OCI-M2 (cell line): ENCODE results near the gene TECPR1.
"Not testable (repeated sequence)": the region's sequence is repeated elsewhere in the genome, so short reads cannot be mapped to it uniquely, and the experiment has no call there.

ENCODE experiments used
- DNase-seq: peaks from one replicate; lab custom pipeline; 2025; ENCODE audit not compliant: unreplicated experiment; lab: John Stamatoyannopoulos, UW

Gene TECPR1

DNA sequence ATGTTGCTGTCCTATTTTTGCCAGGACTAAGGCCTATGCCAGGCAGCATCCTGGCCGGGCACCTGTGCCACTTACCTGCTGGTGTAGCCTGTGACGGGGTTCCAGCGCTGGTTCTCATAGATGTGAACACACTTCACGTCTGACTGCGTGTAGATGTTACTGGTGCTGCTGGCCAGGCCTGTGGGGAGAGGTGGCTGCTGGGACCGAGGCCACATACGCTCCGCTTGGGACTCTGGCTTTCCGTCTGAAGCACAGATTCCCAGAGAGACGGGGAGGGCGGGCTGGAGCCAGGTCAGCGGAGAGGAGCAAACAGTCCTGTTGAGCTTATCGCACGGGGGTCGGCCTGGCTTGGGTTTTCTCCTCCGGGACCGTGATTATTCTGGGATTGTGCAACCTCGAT, 24.1 kb downstream of the TECPR1 start:
- no peak for DNase-seq

DNA sequence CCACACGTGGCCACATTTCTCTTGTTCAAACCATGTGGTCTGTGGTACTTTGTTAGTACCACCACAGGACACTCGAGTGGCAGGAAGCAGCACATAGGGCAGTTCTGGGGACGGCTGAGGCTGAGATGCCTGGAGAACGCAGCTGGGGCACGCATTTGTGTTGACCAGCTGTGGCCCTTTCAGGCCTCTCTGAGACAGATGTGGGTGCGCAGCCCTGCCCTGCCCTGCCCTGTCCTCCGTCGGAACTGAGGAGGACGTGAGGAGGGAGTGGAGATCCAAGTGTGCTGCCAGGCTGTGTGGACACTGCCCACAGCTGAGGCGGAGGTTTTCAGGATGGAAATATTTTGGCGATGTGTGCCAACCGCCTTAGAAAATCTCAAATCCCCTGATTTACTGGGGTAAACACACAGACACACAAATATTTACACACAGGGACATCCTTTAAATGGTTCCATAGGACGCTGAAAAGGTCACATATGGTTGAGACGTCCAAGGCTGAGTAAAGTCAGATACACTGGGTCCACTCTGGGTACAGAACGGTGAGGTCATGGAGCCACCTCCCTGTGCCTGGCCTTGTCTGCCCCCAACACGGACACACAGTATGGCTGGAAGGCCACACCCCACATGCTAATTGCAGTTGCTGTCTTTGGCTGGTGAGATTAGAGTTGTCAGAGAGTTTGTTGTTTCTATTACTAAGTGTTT, 26.0 kb downstream of the TECPR1 start:
- no peak for DNase-seq

DNA sequence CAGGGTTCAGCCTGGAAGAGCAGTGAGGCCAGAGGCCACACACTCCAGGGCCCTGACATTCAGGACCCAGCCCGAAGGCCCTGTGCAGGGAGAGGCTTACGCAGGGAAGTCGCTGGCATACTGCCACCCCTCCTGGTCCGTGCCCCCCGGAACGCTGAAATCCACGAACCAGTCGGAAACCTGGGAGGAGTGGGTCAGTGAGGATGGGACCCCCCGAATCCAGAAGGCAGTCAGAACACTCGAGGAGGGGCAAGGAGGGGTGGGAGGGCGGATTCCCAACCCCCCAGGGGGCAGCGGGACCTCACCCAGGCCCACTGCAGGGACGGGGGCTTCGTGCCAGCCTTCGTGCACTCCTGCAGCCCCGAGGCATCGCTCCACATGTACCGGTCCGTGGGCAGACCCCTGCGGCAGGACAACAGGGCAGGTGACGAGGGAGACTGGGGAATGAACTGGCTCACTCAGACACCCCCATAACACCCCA, 27.3 kb downstream of the TECPR1 start:
- no peak for DNase-seq

DNA sequence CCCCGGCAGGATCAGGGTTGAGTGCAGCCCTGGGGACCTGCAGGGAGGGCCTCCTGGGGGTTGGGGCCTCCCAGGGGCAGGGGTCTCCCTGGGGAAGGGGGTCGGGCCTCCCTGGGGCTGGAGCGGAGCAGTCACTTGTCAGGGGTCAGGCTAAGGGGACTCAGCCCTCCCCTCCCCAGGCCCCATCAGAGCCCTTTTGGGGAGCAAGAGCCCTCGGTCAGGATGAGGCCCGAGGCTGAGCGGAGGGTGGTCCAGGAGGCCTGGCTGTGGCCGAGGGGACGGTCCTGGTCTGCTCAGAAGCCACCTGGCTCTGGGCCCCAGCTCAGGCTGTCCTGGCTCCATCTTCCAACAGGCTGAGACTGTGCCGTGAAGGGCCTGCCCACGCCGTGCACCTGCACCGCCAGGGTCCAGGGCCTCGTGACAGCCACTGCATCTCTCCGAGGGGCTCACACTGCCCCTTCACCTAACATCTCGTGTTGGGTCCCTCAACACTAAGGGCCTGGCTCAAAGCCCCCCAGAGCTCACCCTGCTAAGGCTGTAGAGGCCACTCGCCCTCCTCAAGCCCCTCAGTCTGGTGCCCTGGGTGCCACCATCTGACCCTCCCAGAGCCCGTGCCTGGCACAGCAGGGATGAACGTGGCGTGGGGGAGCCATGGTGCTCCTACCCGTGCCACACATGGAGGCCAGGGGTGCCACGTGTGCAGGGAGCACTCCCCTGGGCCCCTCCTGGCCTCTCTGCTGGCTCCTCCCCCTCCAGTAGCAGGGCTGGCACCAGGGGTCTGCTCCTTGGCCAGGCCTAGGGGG, 27.9 kb downstream of the TECPR1 start:
- no peak for DNase-seq

DNA sequence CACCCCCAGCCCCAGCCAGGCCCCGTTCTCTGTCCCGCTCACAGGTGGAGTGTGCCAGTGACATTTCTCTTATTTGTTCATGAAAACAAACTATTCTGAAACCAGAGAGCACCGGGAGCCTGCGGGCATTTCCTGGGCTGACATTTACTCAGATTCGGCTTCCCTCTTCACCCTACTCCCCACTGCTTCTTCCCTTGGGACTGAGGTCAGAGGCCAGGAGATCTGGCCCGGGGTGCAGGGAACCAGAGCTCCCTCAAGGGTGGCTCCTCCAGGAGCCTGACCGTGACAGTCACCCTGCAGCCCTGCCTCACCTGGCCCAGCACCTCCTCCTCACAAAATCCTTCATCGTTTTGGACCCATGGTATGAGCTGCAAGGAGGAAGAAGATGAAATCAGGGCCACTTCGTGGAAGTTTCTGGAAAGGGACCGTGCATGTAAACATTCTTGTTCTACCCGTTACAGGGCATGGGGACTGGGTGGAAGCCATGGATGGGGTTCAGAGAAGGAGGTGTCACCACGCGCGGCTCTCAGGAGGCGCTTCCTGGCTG, 28.6 kb downstream of the TECPR1 start:
- DNase-seq = no peak

- DNase-seq = no peak
Observed at GRCh38 chr7:98222533-98223195, 29.4 kb downstream of the TECPR1 start.

- no peak for DNase-seq
Observed at GRCh38 chr7:98221611-98222532, 30.2 kb downstream of the TECPR1 start.

GRCh38 chr7:98219382-98219781, 32.6 kb downstream of the TECPR1 start:
- DNase-seq = not testable (repeated sequence)

- DNase-seq = no peak
Observed at GRCh38 chr7:98217623-98218582, 34.1 kb downstream of the TECPR1 start.

DNA sequence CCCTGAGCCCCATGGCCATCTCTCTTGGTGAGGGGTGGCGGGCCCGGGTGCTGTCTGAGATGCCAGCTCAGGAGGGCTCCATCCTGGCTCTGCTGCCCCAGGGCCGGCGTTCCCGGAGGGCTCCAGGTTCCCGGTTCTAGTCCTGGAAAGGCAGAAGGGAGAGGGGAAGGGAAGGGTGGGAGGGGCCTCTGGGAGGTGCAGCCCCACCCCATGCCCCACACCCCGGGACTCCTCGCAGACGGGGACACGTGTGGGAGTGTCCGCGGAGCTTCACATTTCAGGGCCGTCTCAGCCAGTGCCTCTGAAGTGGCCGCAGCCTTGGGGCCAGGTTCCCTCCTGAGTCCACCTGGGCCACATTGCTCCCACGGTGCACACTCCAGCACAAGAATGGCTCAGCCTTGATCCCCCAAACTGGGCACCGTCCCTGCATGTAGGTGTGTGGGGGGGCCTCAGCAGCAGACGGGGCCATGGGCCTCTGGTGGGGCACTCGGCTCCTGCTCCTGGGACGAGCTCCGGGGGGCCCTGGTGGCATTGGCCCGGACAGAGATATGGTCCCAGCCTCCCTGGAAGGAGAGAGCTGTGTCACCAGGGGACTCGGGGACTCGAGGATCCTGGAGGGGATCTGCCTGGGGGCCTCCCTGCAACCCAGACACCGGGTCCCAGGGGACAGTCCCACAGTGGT, 35.0 kb downstream of the TECPR1 start:
- DNase-seq = no peak

- DNase-seq = no peak
Observed at GRCh38 chr7:98215561-98216495, 36.2 kb downstream of the TECPR1 start.

GRCh38 chr7:98214811-98215321, 37.2 kb downstream of the TECPR1 start:
- no peak for DNase-seq

GRCh38 chr7:98213888-98214810, 37.9 kb downstream of the TECPR1 start:
- DNase-seq = no peak

DNA sequence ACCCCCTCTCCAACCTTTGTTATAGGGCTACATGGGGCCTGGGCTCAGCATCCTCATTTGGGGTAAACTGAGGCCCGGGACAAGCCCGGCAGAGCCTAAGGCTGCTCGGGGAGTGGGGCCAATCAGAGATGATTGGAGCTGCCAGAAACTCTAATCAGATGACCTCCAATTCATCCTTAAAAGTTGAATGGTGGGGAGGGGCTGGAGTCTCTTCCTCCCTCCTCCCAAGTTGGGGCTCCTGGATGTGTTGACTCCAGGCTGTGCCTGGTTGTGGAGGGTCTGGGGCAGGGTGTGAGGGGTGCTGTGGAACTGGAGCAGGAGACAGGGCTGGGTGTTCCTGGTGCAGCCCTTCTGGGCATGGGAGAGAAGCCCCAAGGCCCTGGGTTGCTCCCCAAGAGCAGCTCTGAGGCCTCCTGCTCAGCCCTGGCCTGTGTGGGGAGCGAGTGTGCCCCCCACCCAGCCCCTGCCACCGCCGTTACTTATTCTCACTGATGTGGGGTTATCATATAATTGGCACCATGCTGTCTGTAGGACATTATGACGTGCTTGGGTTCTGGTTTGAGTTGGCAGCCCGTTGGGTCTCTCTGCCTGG, 38.6 kb downstream of the TECPR1 start:
- DNase-seq = no peak

GRCh38 chr7:98212532-98213041, 39.4 kb downstream of the TECPR1 start:
- DNase-seq = no peak
